ENCODE results near the gene CCT5.

- TF ChIP-seq POLR2A (IDR thresholded peaks at IDR 0.05) (no peak), CTCF (IDR thresholded peaks at IDR 0.05) (no peak), POLR2AphosphoS5 (IDR thresholded peaks at IDR 0.05) (no peak)
Measured at GRCh38 chr5:10290438-10290837, 40.4 kb downstream of the CCT5 start.

All from prostate gland (tissue), 2 donors.